Measurements from ENCODE around the gene USP33.
"Not testable (repeated sequence)": the region's sequence is repeated elsewhere in the genome, so short reads cannot be mapped to it uniquely, and the experiment has no call there.

Gene USP33

GRCh38 chr1:77759071-77760028, at the start of gene USP33:
USP33 (minus strand) TSS chr1:77759852; CDS start chr1:77741697, 18,155 bp downstream.
- peak; percentile 64 for DNase-seq

- no peak for DNase-seq
These were observed 43.7 kb upstream of the USP33 start for GRCh38 chr1:77803371-77803770.

- no peak for DNase-seq
These were observed 42.4 kb upstream of the USP33 start for GRCh38 chr1:77802026-77802425.

GRCh38 chr1:77797991-77798390, 38.3 kb upstream of the USP33 start:
- no peak for DNase-seq

DNA sequence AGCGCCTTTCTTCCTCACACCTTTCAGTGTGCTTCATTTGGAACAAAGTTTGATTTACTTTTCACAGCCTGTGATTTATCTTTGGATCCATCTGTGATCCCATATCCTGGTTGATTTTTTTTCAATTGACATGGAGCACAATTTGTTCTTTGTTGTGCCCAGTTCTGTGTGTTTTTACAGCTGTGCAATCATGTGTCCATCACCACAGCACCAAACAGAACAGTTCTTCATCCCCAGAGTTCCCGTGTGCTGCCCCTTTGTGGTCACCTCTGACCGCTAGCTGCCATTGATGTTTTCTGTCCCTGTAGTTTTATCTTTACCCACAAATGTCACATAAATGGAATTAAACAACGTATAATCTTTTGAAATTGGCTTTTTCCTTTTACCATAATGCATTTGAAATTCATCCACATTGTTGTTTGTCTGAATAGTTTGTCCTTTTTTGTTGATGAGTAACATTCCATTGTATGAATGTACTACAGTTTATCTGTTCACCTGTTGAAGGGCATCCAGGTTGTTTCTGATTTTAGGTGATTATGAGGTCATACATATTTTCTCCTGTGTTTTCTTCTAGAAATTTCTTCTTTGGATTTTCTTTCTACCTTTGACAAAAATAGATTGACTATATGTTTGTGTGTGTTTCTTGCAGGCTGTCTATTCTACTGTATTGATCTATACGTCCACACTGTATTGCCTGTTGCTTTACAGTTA, 37.2 kb upstream of the USP33 start:
- no peak for DNase-seq

GRCh38 chr1:77794550-77794949, 34.9 kb upstream of the USP33 start:
- DNase-seq, result no peak

DNA sequence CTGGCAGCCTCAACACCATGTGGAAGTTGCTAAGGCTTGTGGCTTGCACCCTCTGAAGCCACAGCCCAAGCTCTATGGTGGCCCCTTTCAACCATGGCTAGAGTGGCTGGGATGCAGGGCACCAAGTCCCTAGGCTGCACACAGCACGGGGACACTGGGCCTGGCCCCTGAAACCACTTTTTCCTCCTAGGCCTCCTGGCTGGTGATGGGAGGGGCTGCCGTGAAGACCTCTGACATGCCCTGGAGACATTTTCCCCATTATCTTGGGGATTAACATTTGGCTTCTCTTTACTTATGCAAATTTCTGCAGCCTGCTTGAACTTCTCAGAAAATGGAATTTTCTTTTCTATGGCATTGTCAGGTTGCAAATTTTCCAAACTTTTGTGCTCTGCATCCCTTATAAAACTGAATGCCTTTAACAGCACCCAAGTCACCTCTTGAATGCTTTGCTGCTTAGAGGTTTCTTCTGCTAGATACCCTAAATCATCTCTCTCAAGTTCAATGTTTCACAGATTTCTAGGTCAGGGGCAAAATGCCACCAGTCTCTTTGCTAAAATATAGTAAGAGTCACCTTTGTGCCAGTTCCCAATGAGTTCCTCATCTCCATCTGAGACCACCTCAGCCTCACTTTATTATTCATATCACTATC, 26.6 kb upstream of the USP33 start:
- not testable (repeated sequence) for DNase-seq

DNA sequence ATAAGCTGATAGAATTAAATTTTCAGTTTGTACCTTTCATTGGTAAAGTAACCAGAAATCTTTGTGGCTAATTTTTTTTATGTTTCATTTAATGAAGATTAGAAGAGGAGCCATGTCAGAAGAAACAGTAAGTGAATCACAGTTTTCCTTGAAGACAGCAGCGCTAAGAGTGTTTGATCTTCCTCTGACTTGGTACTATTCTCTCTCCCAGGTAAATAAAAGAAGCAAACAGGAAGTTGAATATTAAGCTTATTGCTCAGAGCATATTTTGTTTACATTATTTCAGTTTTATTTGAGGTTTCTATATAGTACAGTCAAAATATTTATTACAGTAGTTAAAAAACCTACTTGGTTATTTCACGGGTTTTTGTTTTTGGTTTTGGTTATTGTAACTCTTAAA, 23.5 kb upstream of the USP33 start:
- no peak for DNase-seq

DNA sequence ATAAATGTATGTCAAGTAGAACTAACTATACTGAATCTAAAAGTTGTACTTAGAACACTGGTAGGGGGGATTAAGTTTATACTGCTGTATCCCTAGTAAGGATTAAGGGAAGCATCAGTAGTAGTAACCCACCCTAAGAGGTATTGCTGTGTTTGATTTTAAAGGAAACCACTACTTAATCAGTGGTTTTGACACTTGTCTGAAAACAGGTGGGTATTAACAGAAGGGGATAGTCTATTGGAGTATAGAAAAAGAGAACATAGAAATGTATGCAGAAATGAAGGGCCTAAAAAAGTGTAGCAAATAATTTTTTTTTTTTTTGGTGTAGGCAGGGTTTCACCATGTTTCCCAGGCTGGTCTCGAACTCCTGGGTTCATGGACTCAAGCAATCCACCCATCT, 22.0 kb upstream of the USP33 start:
- DNase-seq, result no peak

DNA sequence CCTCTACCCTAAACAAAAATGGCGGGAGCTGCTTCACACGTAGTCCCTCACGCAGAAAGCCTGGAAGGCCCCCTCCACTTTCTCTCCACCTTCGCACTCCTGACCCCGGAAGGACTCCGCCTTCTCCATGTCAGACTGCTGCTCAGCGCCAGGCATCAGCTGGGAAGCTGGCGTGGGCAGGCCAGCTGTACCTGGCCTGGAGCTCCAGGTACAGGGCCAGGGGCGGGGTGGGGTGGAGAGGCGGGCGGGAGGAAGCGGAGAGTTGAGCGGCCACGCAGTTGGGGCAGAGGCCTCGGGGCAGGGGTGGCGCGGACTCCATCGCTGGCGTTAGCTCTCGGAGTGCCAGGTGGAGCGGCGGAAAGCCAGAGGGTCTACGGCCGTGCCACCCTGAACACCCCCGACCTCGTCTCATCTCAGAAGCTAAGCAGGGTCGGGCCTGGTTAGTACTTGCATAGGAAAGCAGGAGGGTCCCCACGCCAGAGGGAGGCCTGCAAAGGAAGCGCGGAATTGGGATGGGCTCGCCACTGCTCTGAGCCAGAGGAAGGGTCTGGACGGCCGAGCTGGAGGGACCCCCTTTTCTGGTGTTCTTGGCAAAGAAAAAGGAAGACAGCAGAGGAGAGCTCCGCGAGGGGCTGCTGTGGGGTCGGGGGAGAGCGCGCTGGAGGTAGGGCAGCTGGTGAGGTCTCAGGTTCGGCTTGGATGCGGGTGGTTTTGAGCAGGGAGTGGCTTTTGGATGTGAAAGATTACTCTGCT, 20.1 kb upstream of the USP33 start, which contains the start of gene MIGA1:
TSS of gene MIGA1 (plus strand) at position 121 of the 753 bp plus-strand sequence. CDS start 3,604 bp downstream, outside the sequence.
- peak; percentile 90 for DNase-seq

DNA sequence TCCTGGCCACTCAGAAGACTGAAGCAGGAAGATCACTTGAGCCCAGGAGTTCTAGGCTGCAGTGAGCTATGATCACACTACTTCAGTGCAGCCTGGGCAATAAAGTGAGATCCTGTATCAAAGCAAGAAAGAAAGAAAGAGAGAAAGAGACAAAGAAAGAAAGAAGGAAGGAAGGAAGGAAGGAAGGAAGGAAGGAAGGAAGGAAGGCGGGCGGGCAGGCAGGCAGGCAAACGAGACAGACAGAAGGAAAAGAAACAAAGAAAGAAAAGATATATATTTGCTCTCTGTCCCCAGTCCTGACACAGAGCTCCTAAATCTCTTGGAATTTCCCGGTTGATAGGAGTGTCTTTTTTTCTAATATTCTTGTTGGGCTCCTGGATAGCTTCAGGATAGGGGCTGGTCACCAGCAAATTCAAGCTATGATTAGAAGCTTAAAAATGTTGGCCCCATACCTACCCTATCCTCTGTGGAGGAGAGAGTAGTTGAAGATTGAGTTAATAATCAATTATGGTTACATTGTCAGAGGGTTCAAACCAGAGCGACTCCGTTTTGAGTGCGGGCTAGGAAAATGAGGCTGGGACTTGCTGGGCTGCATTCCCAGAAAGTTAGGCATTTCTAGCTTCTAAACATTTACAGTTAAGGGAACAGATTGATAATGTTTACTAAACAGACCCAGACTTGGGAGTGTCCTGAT, 16.5 kb upstream of the USP33 start:
- DNase-seq, result no peak

DNA sequence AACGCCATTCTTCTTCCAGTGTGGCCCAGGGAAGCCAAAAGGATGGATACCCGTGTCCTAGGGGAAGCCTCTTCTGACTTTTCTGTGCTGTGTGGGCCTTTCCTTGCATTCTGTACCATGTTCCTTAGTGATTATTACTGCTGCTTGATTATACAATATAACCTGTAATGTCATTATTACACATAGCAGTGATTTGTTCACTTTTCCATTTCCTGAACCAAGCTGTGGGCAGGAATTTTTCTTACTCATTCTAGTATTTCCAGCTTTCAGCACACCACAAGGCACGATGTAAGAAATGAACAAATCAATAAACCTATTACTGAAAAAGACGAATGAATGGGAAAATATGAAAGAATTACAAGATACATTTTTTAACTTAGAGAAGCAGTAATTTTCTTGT, 8.4 kb upstream of the USP33 start:
- no peak for DNase-seq

- DNase-seq, result no peak
These were observed 2.4 kb upstream of the USP33 start for GRCh38 chr1:77762072-77762476.

GRCh38 chr1:77757603-77758002, 2.0 kb downstream of the USP33 start:
- DNase-seq, result no peak

GRCh38 chr1:77757066-77757584, 2.5 kb downstream of the USP33 start:
- no peak for DNase-seq

DNA sequence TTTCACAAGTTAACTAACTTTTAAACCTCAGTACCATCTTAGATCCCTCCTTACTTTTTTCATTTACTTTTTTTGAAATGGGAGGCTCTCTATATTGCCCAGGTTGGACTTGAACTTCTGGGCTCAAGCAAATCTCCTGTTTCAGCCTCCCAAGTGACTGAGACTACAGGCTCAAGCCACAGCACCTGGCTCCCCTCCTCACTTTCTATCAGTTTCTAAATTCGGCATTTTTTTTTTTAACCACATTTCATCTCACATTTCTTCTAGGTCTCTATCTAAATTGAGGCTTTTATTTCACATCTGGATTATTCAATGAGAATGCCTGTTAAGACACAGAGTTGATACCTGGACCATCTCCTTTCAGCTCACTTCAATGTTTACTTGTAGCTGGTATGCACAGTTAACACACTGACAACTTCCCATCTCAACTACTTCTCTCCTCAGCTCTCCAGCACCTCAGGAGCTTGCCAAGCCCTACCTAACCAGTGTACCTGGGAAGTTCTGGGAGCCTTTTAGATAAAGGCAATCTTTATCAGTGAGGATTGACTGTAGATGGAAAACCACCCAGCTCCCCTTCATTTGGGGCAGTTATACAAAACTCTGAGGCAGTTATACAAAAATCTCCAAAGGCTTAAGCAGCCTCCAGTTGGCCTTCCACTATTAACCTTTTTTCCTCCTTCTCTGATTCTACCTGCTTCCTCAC, 3.4 kb downstream of the USP33 start:
- DNase-seq, result no peak

- not testable (repeated sequence) for DNase-seq
These were observed 10.2 kb downstream of the USP33 start for GRCh38 chr1:77749489-77749888.

DNA sequence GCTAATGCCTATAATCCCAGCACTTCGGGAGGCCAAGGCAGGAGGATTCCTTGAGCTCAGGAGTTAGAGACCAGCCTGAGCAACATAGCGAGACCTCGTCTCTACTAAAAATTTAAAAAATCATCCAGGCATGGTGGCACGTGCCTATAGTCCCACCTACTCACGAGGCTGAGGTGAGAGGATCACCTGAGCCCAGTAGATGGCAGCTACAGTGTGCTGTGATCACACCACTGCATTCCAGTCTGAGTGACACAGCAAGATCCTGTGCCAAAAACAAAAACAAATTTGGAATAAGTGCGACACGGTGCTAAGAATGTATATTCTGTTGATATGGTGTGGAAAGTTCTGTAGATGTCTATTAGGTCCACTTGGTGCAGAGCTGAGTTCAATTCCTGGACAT, 15.1 kb downstream of the USP33 start:
- no peak for DNase-seq

GRCh38 chr1:77742011-77742555, 17.6 kb downstream of the USP33 start:
- no peak for DNase-seq

DNA sequence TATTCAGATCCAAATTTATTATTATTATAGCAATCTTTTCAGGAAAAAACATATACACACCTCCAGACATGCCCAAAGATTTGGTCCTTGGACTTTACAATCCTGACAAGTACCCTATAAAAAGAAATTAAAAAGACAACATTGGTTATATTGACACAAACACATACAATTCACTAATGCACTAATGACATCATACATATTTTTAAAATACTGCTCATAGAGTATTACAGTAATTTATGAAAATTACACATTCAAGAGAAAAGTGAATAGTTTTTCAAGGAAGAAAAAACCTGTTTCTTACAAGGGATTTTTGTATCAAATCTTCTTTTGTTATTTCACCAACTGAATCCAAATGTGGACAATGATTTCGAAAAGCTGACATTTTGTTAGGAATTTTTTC, 18.3 kb downstream of the USP33 start:
- no peak for DNase-seq

DNA sequence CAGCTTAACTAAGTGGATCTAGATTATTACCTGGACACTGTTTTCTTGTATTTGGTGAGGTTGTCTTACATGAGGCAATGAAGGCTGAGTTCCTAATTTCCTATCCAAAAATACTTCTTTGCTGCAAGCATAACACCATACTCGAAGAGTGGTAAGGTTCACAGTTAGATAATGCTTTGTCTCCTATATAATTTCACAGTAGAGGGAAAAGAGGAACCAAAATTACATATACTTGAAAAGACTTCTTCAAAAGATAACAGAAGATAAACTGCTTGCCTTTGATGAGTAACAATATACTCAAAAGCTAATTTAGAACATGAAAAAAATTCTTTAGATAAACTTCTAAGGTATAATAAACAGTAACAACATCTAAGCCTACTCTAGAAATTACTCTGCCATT, 20.4 kb downstream of the USP33 start:
- no peak for DNase-seq
